Stomach (tissue), 9 donors: ENCODE data around the gene PRRT2. TPM values are rescaled to one million over a fixed set of nuclear protein-coding genes. Genes with fewer than 3 reads are reported as not detected.

Experiments
- DNase-seq, 2 donors: peaks; one replicate each; pipeline versions ENCODE4 v3.0.0 to v3.0.0-alpha.2; 2013 to 2019
- H3K27ac ChIP-seq, 5 donors: fragments of 200-600 bp in 4 of 5; sonication (generic) in 4 of 5; one replicate each; pipeline ENCODE4 v1.5.1; 2013 to 2019; ENCODE audit warnings: mild to moderate bottlenecking in 1 of 5, moderate library complexity in 1 of 5
- H3K27me3 ChIP-seq, 3 donors: fragments of 200-600 bp; sonication (generic); one replicate each; pipeline ENCODE4 v1.5.1; 2017 to 2019; ENCODE audit warnings: mixed run types in 1 of 3
- H3K36me3 ChIP-seq, 4 donors: fragments of 200-600 bp; sonication (generic); 1 replicate in 3 of 4; 2 replicates in 1 of 4; pipeline ENCODE4 v1.5.1; 2016 to 2019
- H3K4me1 ChIP-seq, 4 donors: fragments of 200-600 bp; sonication (generic); one replicate each; pipeline ENCODE4 v1.5.1; 2016 to 2019
- H3K4me3 ChIP-seq, 4 donors: fragments of 200-600 bp; sonication (generic) in 3 of 4; one replicate each; pipeline ENCODE4 v1.5.1; 2016 to 2019; ENCODE audit warnings: mild to moderate bottlenecking in 1 of 4
- H3K9me3 ChIP-seq, 4 donors: fragments of 200-600 bp; sonication (generic); one replicate each; pipeline ENCODE4 v1.5.1; 2016 to 2019
- CTCF ChIP-seq, 7 experiments: fragments of 450-650 bp in 4 of 7; fragments of 200-600 bp in 3 of 7; sonication (generic) in 3 of 7; IDR thresholded peaks; one replicate each; pipeline ENCODE4 v1.5.1; 2016 to 2019; ENCODE audit warnings: antibody characterized with exemption in 7 of 7, control low read depth in 2 of 7, mild to moderate bottlenecking in 1 of 7
- EP300 ChIP-seq: sonication (generic); formaldehyde crosslinking; IDR thresholded peaks from one replicate; pipeline ENCODE4 v1.6.1; 2017; ENCODE audit warnings: antibody characterized with exemption
- POLR2A ChIP-seq, 4 donors: fragments of 450-650 bp; IDR thresholded peaks; one replicate each; pipeline ENCODE4 v1.6.1; 2016; ENCODE audit warnings: antibody characterized with exemption in 4 of 4, control low read depth in 2 of 4, mild to moderate bottlenecking in 1 of 4, moderate library complexity in 1 of 4
- POLR2AphosphoS5 ChIP-seq, 3 donors: sonication (generic); formaldehyde crosslinking; IDR thresholded peaks; one replicate each; pipeline ENCODE4 v1.6.1; 2016; ENCODE audit warnings: antibody characterized with exemption in 3 of 3
- WGBS, 5 donors: extraction: QIAGEN DNeasy Blood & Tissue Kit in 3 of 5; methylation state at CpG; one replicate each; pipeline versions ENCODE4 v1.1.5 to v1.1.7; 2013 to 2018; 5-methylcytosine and 5-hydroxymethylcytosine counted together
- intact Hi-C: fragments of 100-400 bp; cut with DNase I; formaldehyde crosslinking; loops from one replicate; pipeline ENCODE4 v1.15.1; 2023; ENCODE audit warnings: low total_unique reads
- polyA plus RNA-seq, 3 donors: library from polyadenylated mRNA; stranded (reverse); fragments of 200-250 nt; gene quantifications; one replicate each; pipeline ENCODE4 v1.2.3, GENCODE V29; 2013
- total RNA-seq, 5 donors: library from RNA; depleted of rRNA; stranded (reverse); fragments of >200 nt; gene quantifications; one replicate each; pipeline versions ENCODE4 v1.1.0 to v1.2.3, GENCODE V29; 2014 to 2016
- donor health status: healthy with polysubstance abuse.
- donor health status: Bipolar disorder and iron deficiency.
- donor health status: healthy.

Gene PRRT2
- total and polyA plus RNA-seq, 8 donors, result 0.62 to 17.4 (median 4.0) TPM; not detected in 3

- Histone ChIP-seq H3K36me3 (peaks cover 0 to 21% (median 18%) of the 10 kb centered on the region in 4 donors), H3K27ac (peak overlapping the region; percentile 58 to 97 (median 94)), H3K4me3 (peak overlapping the region in 3 of 4 donors; percentile 66 to 80 (median 77)), H3K9me3 (no peaks in the 10 kb centered on the region), H3K4me1 (peaks cover 62 to 86% (median 84%) of the 10 kb centered on the region in 4 donors), H3K27me3 (no peaks in the 10 kb centered on the region)
- DNase-seq, result peak in 1 of 2 donors; percentile 40
- TF ChIP-seq EP300, result no peak
- TF ChIP-seq POLR2AphosphoS5 (IDR thresholded peaks at IDR 0.05), result no peak
- TF ChIP-seq CTCF (IDR thresholded peaks at IDR 0.05), result peak in 2 of 7 experiments; percentile 22 to 38
- 42 to 58% (median 50%) methylated on average over 15 of the region's 15 CpGs for WGBS, 5 donors
- intact Hi-C loops, result no loop called here
These were observed 7.5 kb downstream of the PRRT2 start for GRCh38 chr16:29819506-29819905.

DNA sequence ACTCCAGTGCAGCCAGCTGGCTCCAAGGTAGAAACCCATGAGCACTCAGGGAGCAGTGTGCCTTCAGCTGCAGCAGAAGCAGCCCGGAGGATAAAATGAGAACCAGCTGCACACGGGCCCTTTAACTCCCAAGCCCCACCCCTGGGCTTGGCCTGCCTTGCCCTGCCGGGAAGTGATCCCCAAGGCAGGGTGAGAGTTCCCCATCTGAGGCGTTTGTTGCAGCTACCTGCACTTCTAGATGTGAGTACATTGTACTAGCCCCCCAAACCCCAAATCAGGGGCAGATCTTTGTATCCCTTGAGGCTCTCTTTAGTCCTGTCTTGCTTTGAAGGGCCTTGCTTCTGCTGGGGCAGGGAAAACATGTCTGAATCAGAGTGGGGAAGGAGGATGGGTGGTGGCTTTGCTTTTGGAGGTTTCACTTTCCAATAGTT is 8.3 kb downstream of the PRRT2 start, which contains the start of gene MVP:
MVP (plus strand) TSS at position 192 of the 431 bp plus-strand sequence. CDS start 10,088 bp downstream, outside the sequence.
- intact Hi-C loops, result no loop called here
- 0 to 1% (median 0%) methylated on average over 4 of the region's 4 CpGs for WGBS, 5 donors
- H3K4me1 ChIP-seq, result peaks cover 62 to 86% (median 84%) of the 10 kb centered on the region in 4 donors

GRCh38 chr16:29820730-29821642 is 9.0 kb downstream of the PRRT2 start:
- peaks cover 68 to 89% (median 89%) of the 10 kb centered on the region in 4 donors for H3K4me1 ChIP-seq
- H3K9me3 ChIP-seq, result no peaks in the 10 kb centered on the region
- intact Hi-C loops, result no loop called here
- peaks cover 0 to 21% (median 19%) of the 10 kb centered on the region in 4 donors for H3K36me3 ChIP-seq
- 5 to 13% (median 6%) methylated on average over 5 to 11 of the region's 11 CpGs for WGBS, 5 donors
- H3K27ac ChIP-seq, result peak overlapping the region; percentile 87 to 97 (median 94)
- peak; percentile 84 to 86 for DNase-seq
- H3K27me3 ChIP-seq, result no peaks in the 10 kb centered on the region
- peak overlapping the region; percentile 57 to 80 (median 72) for H3K4me3 ChIP-seq
- TF ChIP-seq POLR2A (IDR thresholded peaks at IDR 0.05) (peak in 1 of 4 donors; percentile 47), CTCF (IDR thresholded peaks at IDR 0.05) (no peak), POLR2AphosphoS5 (IDR thresholded peaks at IDR 0.05) (peak in 2 of 3 donors; percentile 77 to 80), EP300 (no peak)

More for the DNA sequence above, 8.3 kb downstream of the PRRT2 start, which contains the start of gene MVP:
- TF ChIP-seq EP300 (peak; percentile 15), POLR2A (IDR thresholded peaks at IDR 0.05) (no peak), POLR2AphosphoS5 (IDR thresholded peaks at IDR 0.05) (peak; percentile 32 to 92 (median 84)), CTCF (IDR thresholded peaks at IDR 0.05) (no peak)
- Histone ChIP-seq H3K27me3 (no peaks in the 10 kb centered on the region), H3K27ac (peak within 1 kb of the TSS; percentile 87 to 97 (median 94)), H3K9me3 (no peaks in the 10 kb centered on the region), H3K36me3 (peaks cover 0 to 21% (median 18%) of the 10 kb centered on the region in 4 donors), H3K4me3 (peak within 1 kb of the TSS; percentile 57 to 80 (median 72))
- peak; percentile 78 to 87 for DNase-seq

- intact Hi-C loops, result no loop called here
- peak in 2 of 3 donors; percentile 3 to 27 for TF ChIP-seq POLR2AphosphoS5 (IDR thresholded peaks at IDR 0.05)
- no peak for TF ChIP-seq EP300
- no peak for TF ChIP-seq POLR2A (IDR thresholded peaks at IDR 0.05)
- peak overlapping the region; percentile 87 to 97 (median 94) for H3K27ac ChIP-seq
- H3K36me3 ChIP-seq, result peaks cover 0 to 21% (median 20%) of the 10 kb centered on the region in 4 donors
- H3K4me3 ChIP-seq, result peak overlapping the region; percentile 57 to 80 (median 72)
- peaks cover 74 to 96% (median 94%) of the 10 kb centered on the region in 4 donors for H3K4me1 ChIP-seq
- peak; percentile 40 to 73 for DNase-seq
- no peaks in the 10 kb centered on the region for H3K27me3 ChIP-seq
- WGBS, 5 donors, result 10 to 26% (median 16%) methylated on average over 7 of the region's 7 CpGs
- H3K9me3 ChIP-seq, result no peaks in the 10 kb centered on the region
These were observed 9.7 kb downstream of the PRRT2 start for GRCh38 chr16:29821643-29822115.
